Measurements from ENCODE around the gene MAML1. TPM values are rescaled to one million over a fixed set of nuclear protein-coding genes. Genes with fewer than 3 reads are reported as not detected.
A peak's percentile ranks its signal among the peaks of the same experiment; 100 is the strongest.
"Not testable (repeated sequence)": the region's sequence is repeated elsewhere in the genome, so short reads cannot be mapped to it uniquely, and the experiment has no call there.

The MAML1 gene
- total and polyA plus RNA-seq, 5 donors, result 9.1 to 15.6 (median 13.8) TPM

GRCh38 chr5:179780362-179780761 lies 47.7 kb downstream of the MAML1 start:
- Histone ChIP-seq H3K27ac (ENCODE audit: low read length) (no peak overlapping the region), H3K4me1 (ENCODE audit: control insufficient read depth, insufficient read depth, low read length) (no peaks in the 10 kb centered on the region), H3K9me3 (ENCODE audit: control insufficient read depth, low read length) (no peaks in the 10 kb centered on the region), H3K27me3 (ENCODE audit: control insufficient read depth, insufficient read depth) (no peaks in the 10 kb centered on the region), H3K4me3 (ENCODE audit: low read length) (no peak overlapping the region)
- ATAC-seq (no peak), DNase-seq (peak in 1 of 3 donors; percentile 58)
- intact Hi-C loops (cut with DNase I), result no loop called here
- 85% methylated on average over 7 of the region's 7 CpGs for WGBS

GRCh38 chr5:179781846-179782245 lies 49.2 kb downstream of the MAML1 start:
- ATAC-seq (no peak), DNase-seq (peak in 1 of 3 donors; percentile 7)
- Histone ChIP-seq H3K9me3 (ENCODE audit: control insufficient read depth, low read length) (no peaks in the 10 kb centered on the region), H3K4me1 (ENCODE audit: control insufficient read depth, insufficient read depth, low read length) (no peaks in the 10 kb centered on the region), H3K27me3 (ENCODE audit: control insufficient read depth, insufficient read depth) (no peaks in the 10 kb centered on the region), H3K4me3 (ENCODE audit: low read length) (no peak overlapping the region), H3K27ac (ENCODE audit: low read length) (no peak overlapping the region)
- WGBS, result 95% methylated on average over 4 of the region's 4 CpGs
- intact Hi-C loops (cut with DNase I), result no loop called here

GRCh38 chr5:179783128-179783527 lies 50.5 kb downstream of the MAML1 start:
- DNase-seq, result peak in 1 of 3 donors; percentile 9
- WGBS, result 94% methylated on average over 9 of the region's 9 CpGs
- no peaks in the 10 kb centered on the region for H3K9me3 ChIP-seq (ENCODE audit: control insufficient read depth, low read length)
- H3K4me1 ChIP-seq (ENCODE audit: control insufficient read depth, insufficient read depth, low read length), result no peaks in the 10 kb centered on the region
- no peaks in the 10 kb centered on the region for H3K27me3 ChIP-seq (ENCODE audit: control insufficient read depth, insufficient read depth)
- H3K4me3 ChIP-seq (ENCODE audit: low read length), result no peak overlapping the region
- ATAC-seq, result no peak
- no peak overlapping the region for H3K27ac ChIP-seq (ENCODE audit: low read length)
- intact Hi-C loops (cut with DNase I), result no loop called here

- no peak overlapping the region for H3K4me3 ChIP-seq (ENCODE audit: low read length)
- 80% methylated on average over 12 of the region's 12 CpGs for WGBS
- intact Hi-C loops (cut with DNase I), result no loop called here
- no peaks in the 10 kb centered on the region for H3K9me3 ChIP-seq (ENCODE audit: control insufficient read depth, low read length)
- H3K27ac ChIP-seq (ENCODE audit: low read length), result no peak overlapping the region
- DNase-seq (peak in 1 of 3 donors; percentile 43), ATAC-seq (no peak)
- no peaks in the 10 kb centered on the region for H3K4me1 ChIP-seq (ENCODE audit: control insufficient read depth, insufficient read depth, low read length)
- no peaks in the 10 kb centered on the region for H3K27me3 ChIP-seq (ENCODE audit: control insufficient read depth, insufficient read depth)
These were observed 54.2 kb downstream of the MAML1 start for GRCh38 chr5:179786861-179787260.

GRCh38 chr5:179788193-179788854 lies 55.7 kb downstream of the MAML1 start:
- Histone ChIP-seq H3K9me3 (ENCODE audit: control insufficient read depth, low read length) (no peaks in the 10 kb centered on the region), H3K27ac (ENCODE audit: low read length) (no peak overlapping the region), H3K27me3 (ENCODE audit: control insufficient read depth, insufficient read depth) (no peaks in the 10 kb centered on the region), H3K4me3 (ENCODE audit: low read length) (no peak overlapping the region), H3K4me1 (ENCODE audit: control insufficient read depth, insufficient read depth, low read length) (peaks cover 6% of the 10 kb centered on the region)
- intact Hi-C loops (cut with DNase I), result no loop called here
- 88% methylated on average over 7 of the region's 7 CpGs for WGBS
- DNase-seq (peak in 1 of 3 donors; percentile 27), ATAC-seq (no peak)

GRCh38 chr5:179789278-179789677 lies 56.7 kb downstream of the MAML1 start:
- H3K27ac ChIP-seq (ENCODE audit: low read length); DNase-seq; H3K4me3 ChIP-seq (ENCODE audit: low read length); H3K9me3 ChIP-seq (ENCODE audit: control insufficient read depth, low read length); ATAC-seq; H3K27me3 ChIP-seq (ENCODE audit: control insufficient read depth, insufficient read depth); H3K4me1 ChIP-seq (ENCODE audit: control insufficient read depth, insufficient read depth, low read length); intact Hi-C loops (cut with DNase I): not testable (repeated sequence)
- 97% methylated on average over 9 of the region's 9 CpGs for WGBS

GRCh38 chr5:179791881-179792611 lies 59.4 kb downstream of the MAML1 start:
- 48% methylated on average over 15 of the region's 15 CpGs for WGBS
- ATAC-seq (peak; percentile 2 to 3), DNase-seq (peak; percentile 51 to 88 (median 87))
- Histone ChIP-seq H3K27ac (ENCODE audit: low read length) (peak overlapping the region; percentile 36), H3K27me3 (ENCODE audit: control insufficient read depth, insufficient read depth) (no peaks in the 10 kb centered on the region), H3K4me1 (ENCODE audit: control insufficient read depth, insufficient read depth, low read length) (peaks cover 16% of the 10 kb centered on the region), H3K4me3 (ENCODE audit: low read length) (no peak overlapping the region), H3K9me3 (ENCODE audit: control insufficient read depth, low read length) (no peaks in the 10 kb centered on the region)
- intact Hi-C loops (cut with DNase I), result no loop called here

GRCh38 chr5:179792612-179793467 lies 60.2 kb downstream of the MAML1 start:
- H3K9me3 ChIP-seq (ENCODE audit: control insufficient read depth, low read length), result no peaks in the 10 kb centered on the region
- no peak overlapping the region for H3K4me3 ChIP-seq (ENCODE audit: low read length)
- ATAC-seq (peak; percentile 0 to 6), DNase-seq (peak in 2 of 3 donors; percentile 73 to 83)
- no peaks in the 10 kb centered on the region for H3K27me3 ChIP-seq (ENCODE audit: control insufficient read depth, insufficient read depth)
- H3K27ac ChIP-seq (ENCODE audit: low read length), result peak overlapping the region; percentile 36
- peaks cover 16% of the 10 kb centered on the region for H3K4me1 ChIP-seq (ENCODE audit: control insufficient read depth, insufficient read depth, low read length)
- WGBS, result 70% methylated on average over 24 of the region's 24 CpGs
- intact Hi-C loops (cut with DNase I), result no loop called here

- no peaks in the 10 kb centered on the region for H3K27me3 ChIP-seq (ENCODE audit: control insufficient read depth, insufficient read depth)
- peak; percentile 82 to 84 for ATAC-seq
- H3K4me1 ChIP-seq (ENCODE audit: control insufficient read depth, insufficient read depth, low read length), result peaks cover 16% of the 10 kb centered on the region
- intact Hi-C loops (cut with DNase I), result loop anchor here in 1 of 4 donors (2.0 kb wide), 1 partner anchor 61 kb away; the partner anchor contains the start of gene MAML1
- peak within 1 kb of the TSS; percentile 3 for H3K4me3 ChIP-seq (ENCODE audit: low read length)
- DNase-seq, result peak; percentile 93 to 97 (median 96)
- H3K27ac ChIP-seq (ENCODE audit: low read length), result peak within 1 kb of the TSS; percentile 36
- WGBS, result 9% methylated on average over 19 of the region's 19 CpGs
- no peaks in the 10 kb centered on the region for H3K9me3 ChIP-seq (ENCODE audit: control insufficient read depth, low read length)
These were observed 61.0 kb downstream of the MAML1 start, which contains the start of gene LTC4S for GRCh38 chr5:179793468-179794139. Gene LTC4S, plus strand, starts transcription at chr5:179793986. Its CDS starts 95 bp downstream, at chr5:179794081.

GRCh38 chr5:179794171-179794570 lies 61.5 kb downstream of the MAML1 start:
- H3K4me1 ChIP-seq (ENCODE audit: control insufficient read depth, insufficient read depth, low read length), result peaks cover 16% of the 10 kb centered on the region
- intact Hi-C loops (cut with DNase I), result loop anchor here in 1 of 4 donors (2.0 kb wide), 1 partner anchor 61 kb away; the partner anchor contains the start of gene MAML1

More at GRCh38 chr5:179794171-179794570, 61.5 kb downstream of the MAML1 start:
- ATAC-seq, result no peak
- Histone ChIP-seq H3K4me3 (ENCODE audit: low read length) (peak overlapping the region; percentile 3), H3K27me3 (ENCODE audit: control insufficient read depth, insufficient read depth) (no peaks in the 10 kb centered on the region), H3K9me3 (ENCODE audit: control insufficient read depth, low read length) (no peaks in the 10 kb centered on the region), H3K27ac (ENCODE audit: low read length) (peak overlapping the region; percentile 5)
- WGBS, result 46% methylated on average over 3 of the region's 3 CpGs
- peak in 1 of 3 donors; percentile 52 for DNase-seq
